Stimulated activated CD8-positive, alpha-beta memory T cell treated with anti-CD3 and anti-CD28 coated beads, Interleukin-7, amount 100 ng/mL, for 1 hour (primary cell): ENCODE measurements around the gene CMTM1.

Experiments used
- DNase-seq, 2 donors: peaks; one replicate each; pipeline ENCODE4 v3.0.0-alpha.2; 2020; ENCODE audit warnings: low read depth in 2 of 2

The CMTM1 gene

DNA sequence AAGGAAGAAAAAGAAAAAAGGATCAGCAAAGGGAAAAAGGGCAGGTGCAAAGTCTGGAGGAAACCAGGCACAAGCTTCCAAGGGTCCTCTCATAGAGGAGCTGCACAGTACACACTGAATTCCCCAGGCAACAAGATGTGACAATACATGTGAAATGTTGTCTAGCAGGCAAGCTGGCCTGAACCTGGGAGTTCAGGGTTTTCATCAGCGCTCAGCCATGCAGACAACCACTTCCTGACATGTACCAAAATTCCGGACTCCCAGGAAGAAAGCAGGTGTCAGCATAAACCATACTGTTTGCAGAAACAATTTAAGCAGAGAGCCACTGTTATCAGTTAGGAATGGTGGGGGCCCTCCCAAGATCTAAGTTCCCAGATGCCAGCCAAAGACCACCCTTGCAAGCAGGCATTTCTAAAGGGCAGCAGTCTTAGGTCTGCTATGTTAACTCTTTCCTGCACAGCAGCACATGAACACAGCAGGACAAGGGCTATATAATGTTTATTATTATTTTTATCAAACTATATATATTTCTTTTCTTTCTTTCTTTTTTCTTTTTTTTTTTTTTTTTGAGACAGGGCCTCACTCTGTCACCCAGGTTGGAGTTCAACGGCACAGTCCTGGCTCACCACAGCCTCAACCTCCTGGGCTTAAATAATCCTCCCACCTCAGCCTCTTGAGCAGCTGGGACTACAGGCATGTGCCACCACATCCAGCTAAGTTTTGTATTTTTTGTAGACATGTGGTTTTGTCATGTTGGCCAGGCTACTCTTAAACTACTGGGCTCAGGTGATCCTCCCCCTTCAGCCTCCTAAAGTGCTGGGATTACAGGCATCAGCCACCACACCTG is 26.4 kb upstream of the CMTM1 start:
- DNase-seq: no peak

DNA sequence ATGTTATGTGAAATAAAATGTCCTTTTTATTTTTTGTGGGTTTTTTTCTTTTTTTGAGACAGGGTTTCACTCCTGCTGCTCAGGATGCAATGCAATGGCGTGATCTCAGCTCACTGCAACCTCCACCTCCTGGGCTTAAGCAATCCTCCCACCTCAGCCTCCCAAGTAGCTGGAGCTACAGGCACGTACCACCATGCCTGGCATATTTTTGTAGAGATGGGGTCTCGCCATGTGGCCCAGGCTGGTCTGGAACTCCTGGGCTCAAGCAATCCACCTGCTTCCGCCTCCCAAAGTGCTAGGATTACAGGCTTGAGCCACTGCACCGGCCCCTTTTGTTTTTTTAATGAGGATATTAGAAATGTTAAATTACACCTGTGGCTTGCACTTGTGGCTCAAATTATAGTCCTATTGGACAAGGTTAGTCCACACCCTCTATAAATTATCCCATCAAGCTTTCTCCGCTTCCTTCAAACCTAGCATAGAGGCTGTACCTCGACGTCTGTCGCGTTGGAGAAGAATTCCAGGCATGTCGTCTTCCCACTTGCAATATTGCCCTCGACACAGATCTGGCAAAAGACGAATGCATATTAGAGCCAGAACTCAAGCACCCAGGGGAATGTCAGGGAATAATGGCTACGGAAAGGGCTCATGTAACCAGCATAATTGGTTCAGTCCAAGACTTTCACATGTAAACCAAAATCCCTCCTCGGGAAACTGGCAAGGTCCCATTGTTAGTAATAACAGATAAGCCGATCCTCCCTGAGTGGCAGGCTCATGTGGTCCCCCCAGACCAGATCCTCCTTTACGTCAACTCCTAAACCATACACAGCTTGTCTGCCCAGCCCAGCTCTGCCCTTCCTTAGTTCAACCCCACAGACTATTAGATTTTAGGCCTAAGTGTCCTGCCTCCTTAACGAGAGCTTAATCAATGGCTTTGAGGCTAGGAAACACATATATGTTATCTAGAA is 24.6 kb upstream of the CMTM1 start:
- no peak for DNase-seq

DNA sequence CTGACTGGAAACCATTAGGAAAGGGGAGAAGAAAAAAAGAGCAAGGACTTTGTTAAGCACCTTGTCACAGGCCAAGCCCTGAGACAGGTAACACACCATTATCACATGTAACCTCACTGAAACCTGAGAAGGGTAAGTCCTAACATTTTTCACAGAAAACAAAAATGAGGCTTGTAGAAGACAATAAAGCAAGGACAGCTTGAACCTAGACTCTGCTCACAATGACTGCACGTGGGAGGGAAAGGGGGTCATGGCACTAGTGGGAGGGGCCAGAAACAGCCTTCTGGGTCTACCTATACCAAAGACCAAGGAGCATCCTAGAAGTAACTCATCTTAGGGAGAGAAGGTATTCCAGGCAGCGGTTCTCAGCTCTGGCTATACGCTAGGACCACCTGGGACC is 23.8 kb upstream of the CMTM1 start:
- DNase-seq: no peak

DNA sequence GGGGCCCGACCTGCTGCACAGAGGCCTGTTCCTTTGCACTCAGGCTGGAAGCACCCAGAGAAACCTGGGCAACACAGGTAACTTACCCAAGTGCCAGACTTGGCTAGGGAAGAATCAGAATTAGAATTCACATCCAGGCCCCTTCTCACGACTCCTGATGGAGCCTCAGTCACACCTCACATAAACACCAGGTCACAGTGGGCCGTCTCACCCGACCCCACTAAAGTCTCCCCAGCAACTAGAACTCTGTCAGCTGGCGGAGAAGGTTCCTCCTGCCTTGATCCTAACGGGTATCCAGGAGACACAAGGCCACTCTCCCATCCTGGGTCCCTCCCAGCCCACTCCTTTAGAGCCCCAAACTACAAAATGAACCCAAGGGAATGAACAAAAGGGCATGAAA is 22.7 kb upstream of the CMTM1 start:
- no peak for DNase-seq

DNA sequence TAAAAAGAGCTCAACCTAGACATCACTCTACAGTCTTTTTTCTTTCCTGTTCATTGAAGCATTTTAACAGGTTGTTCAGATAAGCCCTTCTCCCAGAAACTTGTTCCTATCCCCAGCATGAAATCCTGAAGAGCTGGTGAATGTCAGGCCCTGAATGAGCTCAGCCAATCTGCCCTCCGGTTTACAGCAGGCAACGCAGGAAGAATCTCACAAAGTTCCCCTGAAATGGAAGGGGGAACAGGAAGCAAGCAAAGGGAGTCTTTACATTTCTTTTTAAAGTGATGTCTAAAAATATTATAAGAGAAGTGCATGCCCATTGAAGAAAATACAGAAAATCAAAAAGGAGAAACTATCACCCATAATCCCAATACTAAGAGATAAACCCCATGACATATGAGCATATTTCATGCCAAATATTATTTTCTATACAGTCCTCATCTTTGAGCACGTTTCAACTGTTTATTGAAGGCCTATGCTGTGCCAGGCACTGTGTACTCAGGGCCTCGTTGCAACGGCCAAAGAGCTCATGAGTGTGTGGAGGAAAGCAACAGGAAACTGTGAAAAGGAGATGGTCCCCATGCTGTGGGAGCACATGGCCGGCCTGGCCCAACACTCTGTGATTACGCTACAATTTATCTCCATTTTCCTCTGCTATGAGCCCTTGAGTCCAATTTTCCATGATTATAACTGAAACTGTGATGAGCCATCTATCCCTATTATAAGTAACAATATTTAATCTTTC is 22.1 kb upstream of the CMTM1 start:
- DNase-seq: no peak

DNA sequence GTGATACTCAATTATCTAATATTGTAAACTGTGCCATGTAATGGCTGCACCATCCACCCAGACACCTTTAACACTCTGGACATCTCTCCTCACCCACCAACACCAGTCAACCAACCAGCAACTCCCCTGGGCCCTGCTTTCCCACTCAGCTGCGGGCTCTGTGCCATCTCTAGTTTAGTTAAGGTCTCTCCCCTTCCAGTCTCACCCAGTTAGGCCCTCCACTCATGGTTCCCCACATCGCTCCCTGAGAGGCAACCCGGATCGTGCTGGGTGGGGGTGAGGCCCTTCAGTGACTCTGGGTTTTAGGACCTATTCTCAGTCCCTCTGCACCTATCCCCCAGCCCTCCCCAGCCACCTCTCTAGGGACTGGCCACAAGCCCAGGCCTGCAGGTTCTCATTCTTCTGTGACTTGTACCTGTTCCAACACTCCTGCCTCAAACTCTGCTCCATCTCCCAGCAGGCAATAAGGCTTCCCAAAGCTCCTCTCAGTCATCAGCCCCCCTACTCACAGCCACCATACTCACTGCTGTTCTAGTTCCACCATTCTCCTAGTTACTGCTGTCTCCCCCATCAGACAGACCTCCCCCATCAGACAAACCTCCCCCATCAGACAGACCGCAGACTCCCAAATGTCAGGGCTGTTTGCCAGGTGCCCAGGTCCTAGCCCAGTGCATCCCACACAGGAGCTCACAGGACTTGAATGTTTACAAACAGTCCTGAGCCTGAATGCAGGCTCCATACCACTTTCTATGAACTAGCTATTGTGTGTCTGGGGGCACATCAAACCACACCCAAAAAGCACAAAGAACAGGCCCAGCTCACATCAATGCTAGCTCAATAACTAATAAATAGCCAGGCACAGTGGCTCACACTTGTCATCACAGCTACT is 18.9 kb upstream of the CMTM1 start:
- no peak for DNase-seq

DNA sequence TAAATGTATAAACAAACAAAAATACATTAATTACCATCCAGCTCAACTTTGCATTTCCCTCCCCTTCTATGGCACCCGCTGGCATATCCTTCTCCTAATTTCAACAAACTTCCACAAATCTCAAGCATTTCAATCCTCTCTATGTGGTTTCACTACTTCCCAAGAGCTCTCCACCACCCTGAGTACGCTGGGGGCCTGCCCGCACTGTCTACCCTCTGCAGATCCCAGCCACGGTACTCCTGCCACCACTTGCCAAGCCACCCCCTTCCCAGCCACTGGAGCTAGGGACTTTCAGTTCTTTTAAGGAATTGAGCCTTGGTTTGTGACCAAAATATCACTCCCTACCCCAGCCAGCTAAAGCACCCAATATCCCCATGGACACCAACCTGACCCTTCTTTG is 18.2 kb upstream of the CMTM1 start:
- no peak for DNase-seq

DNA sequence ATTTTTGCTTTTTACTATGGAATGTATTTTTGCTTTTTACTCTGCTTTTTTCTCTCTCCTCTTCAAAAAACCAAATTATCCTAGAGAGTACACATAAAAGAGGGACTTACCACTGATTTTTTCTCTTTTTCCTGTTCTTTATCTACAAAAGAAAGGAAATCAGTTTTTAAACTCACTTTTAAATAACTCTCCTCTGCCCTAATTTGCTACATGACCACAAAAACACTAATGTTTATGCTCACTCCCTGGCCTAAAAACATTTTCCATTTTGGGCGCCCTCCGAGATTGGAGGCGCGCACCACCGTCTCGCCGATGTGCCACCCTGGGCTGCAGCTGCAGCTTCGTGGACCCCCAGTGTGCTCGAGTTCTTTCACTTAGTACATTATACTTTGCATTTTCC is 17.4 kb upstream of the CMTM1 start:
- DNase-seq: no peak

DNA sequence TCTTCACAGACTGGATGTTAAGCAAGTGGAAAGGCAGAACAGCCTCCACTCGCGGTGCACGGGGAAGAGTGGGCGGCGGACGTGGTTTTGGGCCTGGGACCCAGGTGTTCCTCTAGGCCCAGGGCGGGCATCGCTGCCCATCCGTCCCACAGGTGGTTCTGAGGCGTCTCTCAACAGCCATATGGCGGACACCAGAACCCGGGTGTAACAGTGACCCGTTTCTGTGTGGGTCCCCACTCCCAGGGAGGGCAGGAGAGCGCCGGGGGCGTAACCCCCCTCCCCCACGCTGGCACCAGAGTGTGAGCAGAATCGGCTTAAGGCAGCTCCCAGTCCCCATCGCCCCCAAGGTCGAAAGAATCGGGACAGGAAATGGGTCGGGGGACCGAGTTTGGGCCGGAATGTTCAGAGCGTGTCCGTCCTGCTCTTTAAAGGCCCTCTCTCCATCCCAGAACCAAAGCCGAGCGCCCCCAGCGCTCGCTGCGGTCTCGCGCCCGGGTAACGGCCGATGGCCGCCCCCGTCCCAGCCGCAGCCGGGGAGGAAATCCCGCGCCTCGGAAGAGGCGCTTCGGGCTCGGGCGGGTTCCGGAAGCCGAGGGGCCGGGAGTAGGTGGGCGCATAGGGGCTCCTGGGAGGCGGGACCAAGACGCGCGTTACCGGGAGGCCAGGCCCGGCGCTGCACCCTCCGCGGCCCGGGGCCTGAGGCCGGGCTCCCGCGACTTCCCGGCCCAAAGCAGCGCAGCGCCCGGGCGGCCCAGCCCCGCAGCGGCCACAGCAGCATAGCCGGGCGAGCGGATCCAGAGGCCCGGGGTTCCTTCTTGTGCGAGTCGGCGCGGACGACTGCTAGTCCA is 16.7 kb upstream of the CMTM1 start, which contains the start of gene TK2:
TK2 (minus strand) TSS at position 839 of the 848 bp plus-strand sequence; CDS start at position 778, 61 bp downstream.
- DNase-seq: no peak

DNA sequence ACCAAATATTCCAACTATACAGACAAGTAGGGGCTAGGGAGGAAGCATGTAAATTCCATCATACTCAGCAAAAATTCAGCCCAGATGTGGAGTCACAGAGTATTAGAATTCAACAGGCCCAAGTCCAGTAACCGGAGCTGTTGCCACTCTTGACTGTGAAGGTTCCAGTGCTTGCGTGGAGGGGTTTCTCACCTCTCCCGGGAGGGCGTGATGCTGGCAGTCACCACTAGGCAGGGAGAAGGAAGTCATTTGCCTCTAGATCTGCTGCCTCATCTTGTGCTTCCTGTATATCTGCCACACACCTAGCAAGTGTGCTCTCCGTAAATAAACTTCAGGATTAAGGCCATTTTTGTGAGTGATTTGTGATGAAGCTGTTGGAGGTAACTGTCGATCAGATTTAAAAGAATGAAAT is 14.9 kb upstream of the CMTM1 start:
- DNase-seq: no peak

DNA sequence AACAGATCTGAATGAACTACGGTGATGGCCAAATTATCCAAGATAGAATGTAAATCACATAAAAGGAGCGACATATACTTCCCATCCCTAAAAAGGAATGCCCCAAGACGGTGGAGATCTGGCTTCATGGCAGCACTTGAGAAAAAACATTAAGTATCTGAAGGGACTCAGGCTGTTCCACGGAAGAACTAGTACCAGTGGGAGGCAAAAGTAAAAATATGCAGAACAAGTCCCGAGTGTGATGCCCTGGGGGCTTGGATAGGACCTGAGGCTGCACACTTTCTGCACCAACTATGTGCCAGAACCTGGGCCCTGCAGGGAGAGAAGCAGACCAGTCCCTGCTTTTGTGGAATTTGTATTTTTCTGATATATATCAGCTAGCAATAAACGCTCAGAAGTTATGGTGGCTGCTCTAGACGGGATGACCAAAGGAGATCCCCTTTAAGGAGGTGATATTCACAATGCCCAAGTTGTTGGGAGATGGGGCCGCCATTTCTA is 14.4 kb upstream of the CMTM1 start:
- no peak for DNase-seq

DNA sequence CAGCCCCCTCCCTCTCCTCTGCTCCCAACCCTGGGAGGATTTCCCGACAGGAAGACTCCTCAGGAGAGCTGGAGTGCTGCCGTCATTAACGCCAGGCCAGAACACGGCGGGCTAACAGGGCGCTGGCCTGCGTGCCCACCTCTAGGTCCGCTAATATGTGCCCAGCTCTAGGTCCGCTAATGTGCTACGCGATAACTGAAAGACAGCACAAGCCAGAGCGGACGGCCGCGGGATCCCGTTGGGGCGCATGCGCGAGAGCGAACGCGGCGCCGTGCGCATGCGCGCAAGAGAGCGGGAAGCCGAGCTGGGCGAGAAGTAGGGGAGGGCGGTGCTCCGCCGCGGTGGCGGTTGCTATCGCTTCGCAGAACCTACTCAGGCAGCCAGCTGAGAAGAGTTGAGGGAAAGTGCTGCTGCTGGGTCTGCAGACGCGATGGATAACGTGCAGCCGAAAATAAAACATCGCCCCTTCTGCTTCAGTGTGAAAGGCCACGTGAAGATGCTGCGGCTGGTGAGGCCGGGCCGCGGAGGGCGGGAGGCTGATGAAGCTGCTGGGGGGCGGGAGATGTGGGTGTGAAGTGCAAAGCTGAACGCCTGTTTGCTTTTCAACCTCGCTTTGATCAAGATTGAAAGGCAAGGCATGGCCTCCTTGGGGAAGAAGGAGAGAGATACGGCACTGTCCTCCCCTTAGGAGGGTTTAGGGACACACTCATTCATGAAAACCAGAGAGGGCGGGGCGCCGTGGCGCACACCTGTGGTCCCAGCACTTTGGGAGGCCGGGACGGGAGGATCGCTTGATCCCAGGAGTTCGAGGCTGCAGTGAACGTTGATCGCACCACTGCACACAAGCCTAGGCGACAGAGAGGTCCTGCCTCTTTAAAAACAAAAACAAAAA is 13.7 kb upstream of the CMTM1 start, which contains the start of gene CKLF:
CKLF (plus strand) TSS at position 291 of the 892 bp plus-strand sequence; CDS start at position 431, 140 bp downstream.
- peak; percentile 83 to 84 for DNase-seq

DNA sequence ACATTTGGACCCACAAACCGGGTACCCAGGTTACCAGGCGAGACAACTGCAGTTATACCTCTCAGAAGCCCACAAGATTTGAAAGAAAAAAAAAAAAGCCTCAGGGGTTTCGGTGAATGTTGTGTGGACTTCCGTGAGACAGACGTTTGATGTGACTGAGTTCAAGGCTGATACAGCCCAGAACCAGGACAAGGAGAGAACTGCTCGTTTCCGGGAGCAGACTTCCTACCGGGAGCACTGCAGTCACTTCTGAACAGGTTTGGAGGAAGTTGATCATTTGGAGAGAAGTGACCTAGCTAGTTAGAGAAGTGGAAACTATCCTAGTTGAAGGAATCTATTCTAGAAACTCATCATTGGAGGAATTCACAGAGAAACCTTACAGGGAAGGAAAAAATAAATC is 13.0 kb upstream of the CMTM1 start:
- DNase-seq: no peak

DNA sequence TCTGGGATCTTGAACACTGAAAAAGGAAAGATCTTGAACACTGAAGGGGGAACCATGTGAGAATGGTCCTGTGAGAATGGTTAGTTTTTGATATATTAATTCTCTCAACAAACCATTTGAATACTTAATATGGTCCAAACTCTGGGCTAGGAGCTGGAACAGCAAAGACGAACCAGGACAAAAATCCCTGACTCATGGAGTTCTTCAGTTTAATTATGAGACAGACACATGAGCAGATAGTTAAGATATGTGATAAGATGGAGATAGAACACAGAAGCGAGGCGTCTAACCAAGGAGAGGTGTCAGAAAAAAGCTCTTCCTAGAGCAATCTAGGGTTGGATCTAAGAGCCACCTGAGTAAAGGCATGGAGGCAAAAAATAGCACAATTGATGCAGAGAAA is 12.2 kb upstream of the CMTM1 start:
- no peak for DNase-seq

DNA sequence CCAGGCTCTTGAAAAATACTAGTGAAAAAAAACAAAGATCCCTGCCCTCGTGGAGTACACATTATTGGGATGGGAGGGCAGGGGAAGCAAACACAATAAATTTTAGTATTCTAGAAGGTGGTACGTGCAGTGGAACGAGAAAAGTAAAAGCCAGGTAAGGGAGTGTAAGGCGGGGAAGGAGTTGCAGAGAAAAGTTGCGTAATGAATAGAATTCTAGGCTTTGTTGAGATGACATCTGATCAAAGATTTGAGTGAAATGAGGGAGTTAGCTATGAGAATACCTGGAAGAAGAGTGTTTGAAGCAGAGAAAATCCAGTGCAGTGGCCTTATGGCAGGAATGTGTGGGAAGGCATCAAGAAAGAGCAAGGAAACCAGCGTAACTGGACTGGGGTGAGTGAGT is 11.7 kb upstream of the CMTM1 start:
- DNase-seq: no peak

DNA sequence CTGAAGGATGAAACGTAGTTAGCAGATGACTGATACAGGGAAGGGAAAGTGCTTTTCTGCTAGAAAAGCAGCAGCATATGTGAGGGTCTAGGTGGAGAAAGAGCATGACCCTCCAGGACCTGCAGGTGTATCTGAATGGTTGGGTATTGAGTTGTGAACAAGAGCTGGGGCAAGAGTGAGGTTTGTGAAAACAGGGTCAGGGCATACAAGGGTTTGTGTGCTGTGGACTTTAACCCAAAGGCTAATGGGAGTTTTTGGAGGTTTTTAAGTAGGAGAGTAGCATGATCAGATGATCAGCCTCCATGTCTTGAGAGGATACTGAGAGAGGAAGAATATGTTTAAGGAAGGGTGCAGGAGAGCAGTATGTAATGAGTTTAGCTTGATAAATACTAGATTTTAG is 6.1 kb upstream of the CMTM1 start:
- no peak for DNase-seq

DNA sequence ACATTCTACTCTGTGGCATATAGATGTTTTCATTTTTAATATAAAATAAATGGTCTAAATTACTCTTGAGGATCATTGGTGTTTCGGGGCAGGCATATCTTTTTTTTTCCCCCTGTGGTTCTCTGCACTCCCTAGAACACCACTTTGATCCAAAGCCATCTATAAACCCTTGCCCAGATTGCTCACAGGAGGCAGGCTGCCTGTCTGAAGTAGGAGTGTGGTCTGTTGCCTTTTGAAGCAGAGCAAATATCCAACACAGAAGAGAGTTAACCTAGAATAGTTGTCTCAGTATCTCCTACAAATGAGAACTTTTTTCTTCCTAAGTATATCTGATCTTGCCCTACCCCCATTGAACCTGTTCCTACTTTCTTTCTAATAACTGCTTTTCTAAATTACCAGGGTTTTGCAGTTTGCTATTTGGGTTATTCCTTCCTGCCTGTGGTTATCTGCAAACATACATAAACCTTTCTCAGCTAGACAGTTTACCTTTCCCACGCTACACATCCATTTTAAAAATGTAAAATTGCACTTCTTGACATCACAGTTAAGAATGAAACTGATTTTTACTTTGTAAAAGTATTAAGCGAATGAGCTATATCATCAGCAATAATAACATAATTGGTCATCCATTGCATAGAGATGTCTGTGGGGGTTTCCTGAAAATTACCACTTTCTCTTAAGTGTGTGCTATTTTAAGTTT is 4.7 kb upstream of the CMTM1 start:
- DNase-seq: no peak

DNA sequence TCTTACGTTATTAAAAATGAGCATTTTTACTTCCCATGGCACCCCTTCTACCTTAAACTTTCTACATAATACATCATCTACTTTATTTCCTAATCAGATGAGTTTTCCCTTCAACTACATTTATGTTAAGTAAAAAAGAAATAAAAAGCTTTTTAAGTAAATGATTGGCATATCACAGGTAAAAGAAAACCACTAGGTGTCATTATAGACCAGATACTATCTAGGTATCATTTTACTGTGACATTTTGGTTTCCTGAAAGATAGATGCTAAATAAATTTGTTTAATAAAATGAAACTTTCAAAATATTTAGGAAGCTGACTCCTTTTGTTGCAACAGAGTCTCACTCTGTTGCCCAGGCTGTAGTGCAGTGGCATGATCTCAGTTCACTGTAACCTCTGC is 3.8 kb upstream of the CMTM1 start:
- DNase-seq: no peak
